Fibroblast of lung (primary cell): ENCODE data around the gene PET100. TPM values are rescaled to one million over a fixed set of nuclear protein-coding genes. Genes with fewer than 3 reads are reported as not detected.
"Not testable (repeated sequence)": the region's sequence is repeated elsewhere in the genome, so short reads cannot be mapped to it uniquely, and the experiment has no call there.

ENCODE experiments used
- DNase-seq, 2 donors: peaks; one replicate each; pipeline versions ENCODE4 v3.0.0 to v3.0.0-alpha.2; 2010; ENCODE audit warnings: low read depth in 2 of 2
- H2AFZ ChIP-seq: 2 replicates; pipeline ENCODE4 v1.5.1; 2012; ENCODE audit warnings: low read length, control low read depth, inconsistent platforms
- H3K27ac ChIP-seq: 2 replicates; pipeline ENCODE4 v1.5.1; 2011; ENCODE audit warnings: low read length, control low read depth; ENCODE audit not compliant: insufficient read depth
- H3K27me3 ChIP-seq: 2 replicates; pipeline ENCODE4 v1.5.1; 2011; ENCODE audit warnings: mild to moderate bottlenecking, low read length; ENCODE audit not compliant: control insufficient read depth, insufficient read depth
- H3K36me3 ChIP-seq: 2 replicates; pipeline ENCODE4 v1.5.1; 2011; ENCODE audit warnings: low read length; ENCODE audit not compliant: control insufficient read depth, insufficient read depth
- H3K4me1 ChIP-seq: 2 replicates; pipeline ENCODE4 v1.5.1; 2011; ENCODE audit warnings: low read length; ENCODE audit not compliant: control insufficient read depth, insufficient read depth; ENCODE audit errors: extremely low read depth
- H3K4me2 ChIP-seq: 2 replicates; pipeline ENCODE4 v1.5.1; 2011; ENCODE audit warnings: low read length, control low read depth; ENCODE audit not compliant: insufficient read depth; ENCODE audit errors: extremely low read depth
- H3K4me3 ChIP-seq, 4 experiments: fragments of 200-600 bp in 1 of 4; sonication (generic) in 1 of 4; replicated peaks in 1 of 4; 2 replicates each; pipeline ENCODE4 v1.5.1; 2011 to 2016; ENCODE audit warnings: low read length in 4 of 4, low read depth in 3 of 4, mild to moderate bottlenecking in 3 of 4, control low read depth in 2 of 4, inconsistent platforms in 1 of 4, mixed read lengths in 1 of 4; ENCODE audit not compliant: insufficient read depth in 1 of 4; ENCODE audit errors: control extremely low read depth in 1 of 4
- H3K79me2 ChIP-seq: 2 replicates; pipeline ENCODE4 v1.5.1; 2012; ENCODE audit warnings: mild to moderate bottlenecking, low read length, inconsistent platforms; ENCODE audit not compliant: control insufficient read depth, insufficient read depth
- H3K9ac ChIP-seq: 2 replicates; pipeline ENCODE4 v1.5.1; 2011; ENCODE audit warnings: mild to moderate bottlenecking, low read length, control low read depth; ENCODE audit not compliant: insufficient read depth
- H3K9me3 ChIP-seq: 2 replicates; pipeline ENCODE4 v1.5.1; 2012; ENCODE audit warnings: low read depth, low read length; ENCODE audit not compliant: control insufficient read depth, insufficient read depth
- H4K20me1 ChIP-seq: 2 replicates; pipeline ENCODE4 v1.5.1; 2011; ENCODE audit warnings: low read length; ENCODE audit not compliant: control insufficient read depth, insufficient read depth; ENCODE audit errors: extremely low read depth
- EZH2 ChIP-seq: IDR thresholded peaks from 2 replicates; pipeline ENCODE4 v1.5.1; 2012; ENCODE audit warnings: low read length, control low read depth, mild to moderate bottlenecking; ENCODE audit errors: missing control alignments
- polyA plus RNA-seq, 2 donors: library from polyadenylated mRNA; depleted of rRNA in 1 of 2; stranded (reverse) in 1 of 2; unstranded in 1 of 2; fragments of >200 nt; gene quantifications; 2 replicates each; pipeline ENCODE4 v1.2.1, GENCODE V29; 2011 to 2012; ENCODE audit warnings: missing spikeins in 1 of 2
- total RNA-seq: library from RNA; depleted of rRNA; stranded (reverse); fragments of >200 nt; gene quantifications from 2 replicates; pipeline ENCODE4 v1.2.1, GENCODE V29; 2014
- TF ChIP-seq, protein P1 (sequence below), 2 donors: IDR thresholded peaks in 1 of 2; conservative IDR thresholded peaks in 1 of 2; 1 replicate in 1 of 2; 2 replicates in 1 of 2; pipeline ENCODE4 v1.5.1; 2011 to 2012; ENCODE audit warnings: low read length in 2 of 2, control low read depth in 1 of 2, inconsistent platforms in 1 of 2, low read depth in 1 of 2, mild to moderate bottlenecking in 1 of 2

Gene PET100
- total and polyA plus RNA-seq, 2 donors (not counting 1 experiment from before 2014, with no cell fraction given), result 15.7 to 38.8 TPM

DNA sequence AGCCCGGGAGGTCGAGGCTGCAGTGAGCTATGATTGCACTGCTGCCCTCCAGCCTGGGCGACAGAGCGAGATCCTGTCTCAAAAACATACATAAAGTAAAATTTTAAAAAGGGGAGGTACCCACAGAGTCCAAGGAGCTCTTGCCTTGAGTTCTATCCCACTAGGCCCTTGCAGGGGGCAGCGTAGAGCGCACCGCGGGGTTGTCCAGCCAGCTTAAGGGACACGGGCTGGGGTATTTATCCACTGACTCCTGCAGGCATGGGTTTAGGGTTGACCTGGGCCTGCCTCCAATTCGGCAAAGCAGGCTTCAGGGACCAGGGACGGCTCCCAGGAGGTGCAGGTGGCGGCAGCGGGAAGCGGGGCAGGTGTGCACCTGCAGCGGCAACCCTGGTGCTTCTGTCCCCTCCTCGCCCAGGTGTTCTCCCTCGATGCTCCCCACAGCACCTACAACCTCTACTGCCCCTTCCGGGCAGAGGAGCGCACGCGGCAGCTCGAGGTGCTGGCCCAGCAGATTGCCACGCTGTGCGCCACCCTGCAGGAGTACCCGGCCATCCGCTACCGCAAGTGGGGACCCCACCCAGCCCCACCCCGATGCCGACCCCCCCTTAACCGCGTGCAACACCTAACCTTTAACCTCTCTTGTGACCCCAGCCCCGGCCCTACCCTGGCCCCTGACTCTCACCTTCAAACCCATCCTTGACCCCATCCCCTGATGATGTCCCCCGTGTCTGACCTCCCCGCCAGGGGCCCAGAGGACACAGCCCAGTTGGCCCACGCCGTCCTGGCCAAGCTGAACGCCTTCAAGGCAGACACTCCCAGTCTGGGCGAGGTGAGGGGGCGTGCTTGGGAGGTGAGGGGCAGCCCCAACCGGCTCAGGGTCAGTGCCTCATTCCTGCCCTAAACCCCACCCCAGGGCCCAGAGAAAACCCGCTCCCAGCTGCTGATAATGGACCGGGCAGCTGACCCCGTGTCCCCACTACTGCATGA, 12.0 kb downstream of the PET100 start:
- H3K4me3 ChIP-seq, result no peak overlapping the region
- TF ChIP-seq EZH2, result no peak
- TF ChIP-seq, protein P1, sequence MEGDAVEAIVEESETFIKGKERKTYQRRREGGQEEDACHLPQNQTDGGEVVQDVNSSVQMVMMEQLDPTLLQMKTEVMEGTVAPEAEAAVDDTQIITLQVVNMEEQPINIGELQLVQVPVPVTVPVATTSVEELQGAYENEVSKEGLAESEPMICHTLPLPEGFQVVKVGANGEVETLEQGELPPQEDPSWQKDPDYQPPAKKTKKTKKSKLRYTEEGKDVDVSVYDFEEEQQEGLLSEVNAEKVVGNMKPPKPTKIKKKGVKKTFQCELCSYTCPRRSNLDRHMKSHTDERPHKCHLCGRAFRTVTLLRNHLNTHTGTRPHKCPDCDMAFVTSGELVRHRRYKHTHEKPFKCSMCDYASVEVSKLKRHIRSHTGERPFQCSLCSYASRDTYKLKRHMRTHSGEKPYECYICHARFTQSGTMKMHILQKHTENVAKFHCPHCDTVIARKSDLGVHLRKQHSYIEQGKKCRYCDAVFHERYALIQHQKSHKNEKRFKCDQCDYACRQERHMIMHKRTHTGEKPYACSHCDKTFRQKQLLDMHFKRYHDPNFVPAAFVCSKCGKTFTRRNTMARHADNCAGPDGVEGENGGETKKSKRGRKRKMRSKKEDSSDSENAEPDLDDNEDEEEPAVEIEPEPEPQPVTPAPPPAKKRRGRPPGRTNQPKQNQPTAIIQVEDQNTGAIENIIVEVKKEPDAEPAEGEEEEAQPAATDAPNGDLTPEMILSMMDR (conservative IDR thresholded peaks at IDR 0.05 in 1 of 2, IDR thresholded peaks at IDR 0.05 in 1 of 2; ENCODE audit: low read depth in 1 of 2, low read length in 2 of 2), result no peak
- no peak overlapping the region for H2AFZ ChIP-seq
- H4K20me1 ChIP-seq, result no peaks in the 10 kb centered on the region
- no peaks in the 10 kb centered on the region for H3K9me3 ChIP-seq
- H3K4me2 ChIP-seq, result no peak overlapping the region
- peaks cover 2% of the 10 kb centered on the region for H3K27me3 ChIP-seq
- H3K36me3 ChIP-seq, result no peaks in the 10 kb centered on the region
- H3K4me1 ChIP-seq, result no peaks in the 10 kb centered on the region
- no peak overlapping the region for H3K27ac ChIP-seq
- no peaks in the 10 kb centered on the region for H3K79me2 ChIP-seq
- no peak overlapping the region for H3K9ac ChIP-seq
- no peak for DNase-seq

DNA sequence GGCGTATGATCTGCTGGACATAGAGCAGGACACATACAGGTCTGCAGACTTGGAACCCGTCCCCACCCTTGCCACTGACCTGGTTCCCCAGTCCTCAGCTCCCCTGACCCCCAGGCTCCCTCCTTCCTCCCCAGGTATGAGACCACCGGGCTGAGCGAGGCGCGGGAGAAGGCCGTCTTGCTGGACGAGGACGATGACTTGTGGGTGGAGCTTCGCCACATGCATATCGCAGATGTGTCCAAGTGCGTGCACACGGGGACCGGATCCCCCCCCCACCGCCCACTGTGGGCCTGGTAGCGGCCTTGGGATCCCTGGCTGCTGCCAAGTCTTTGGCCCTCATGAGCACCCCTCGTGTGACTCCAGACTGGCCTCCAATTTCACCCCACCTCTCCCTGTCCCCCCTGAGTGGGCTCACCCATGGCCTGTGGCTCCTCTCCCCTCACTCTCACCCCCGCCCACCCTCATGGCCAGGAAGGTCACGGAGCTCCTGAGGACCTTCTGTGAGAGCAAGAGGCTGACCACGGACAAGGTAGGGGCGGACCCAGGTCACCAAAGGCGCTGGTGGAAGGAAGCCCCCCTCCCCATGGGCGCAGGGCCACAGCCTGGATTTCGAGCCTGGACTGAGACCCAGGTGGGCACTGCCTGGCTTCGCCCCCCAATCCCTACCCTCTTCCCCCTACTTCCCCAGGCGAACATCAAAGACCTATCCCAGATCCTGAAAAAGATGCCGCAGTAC, 12.9 kb downstream of the PET100 start:
- no peak overlapping the region for H3K9ac ChIP-seq
- no peaks in the 10 kb centered on the region for H3K9me3 ChIP-seq
- no peak for DNase-seq
- TF ChIP-seq, protein P1 (conservative IDR thresholded peaks at IDR 0.05 in 1 of 2, IDR thresholded peaks at IDR 0.05 in 1 of 2; ENCODE audit: low read depth in 1 of 2, low read length in 2 of 2), result no peak
- TF ChIP-seq EZH2, result no peak
- no peaks in the 10 kb centered on the region for H3K4me1 ChIP-seq
- H3K79me2 ChIP-seq, result no peaks in the 10 kb centered on the region
- no peaks in the 10 kb centered on the region for H3K36me3 ChIP-seq
- no peaks in the 10 kb centered on the region for H3K27me3 ChIP-seq
- no peak overlapping the region for H3K27ac ChIP-seq
- no peak overlapping the region for H3K4me2 ChIP-seq
- no peaks in the 10 kb centered on the region for H4K20me1 ChIP-seq
- no peak overlapping the region for H3K4me3 ChIP-seq
- H2AFZ ChIP-seq, result no peak overlapping the region

DNA sequence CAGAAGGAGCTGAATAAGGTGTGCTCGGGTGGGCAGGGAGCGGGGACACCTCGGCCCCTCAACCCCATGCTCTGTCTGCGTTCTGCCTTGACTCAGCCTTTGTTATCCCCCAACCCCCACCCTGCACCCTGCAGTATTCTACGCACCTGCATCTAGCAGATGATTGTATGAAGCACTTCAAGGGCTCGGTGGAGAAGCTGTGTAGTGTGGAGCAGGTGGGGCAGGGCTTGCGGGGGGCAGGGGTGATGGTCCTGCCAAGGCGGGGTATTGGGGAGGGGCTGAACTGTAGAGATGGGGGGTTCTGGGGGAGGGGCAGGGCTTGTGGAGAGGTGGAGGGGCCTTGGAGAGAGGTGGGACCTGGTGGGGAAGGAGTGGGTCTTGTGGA, 13.4 kb downstream of the PET100 start:
- Histone ChIP-seq H3K79me2 (no peaks in the 10 kb centered on the region), H3K27me3 (no peaks in the 10 kb centered on the region), H3K4me2 (no peak overlapping the region), H3K27ac (no peak overlapping the region), H3K4me1 (no peaks in the 10 kb centered on the region), H3K4me3 (no peak overlapping the region), H3K36me3 (no peaks in the 10 kb centered on the region), H4K20me1 (no peaks in the 10 kb centered on the region), H2AFZ (no peak overlapping the region), H3K9me3 (no peaks in the 10 kb centered on the region), H3K9ac (no peak overlapping the region)
- no peak for DNase-seq
- TF ChIP-seq, protein P1 (conservative IDR thresholded peaks at IDR 0.05 in 1 of 2, IDR thresholded peaks at IDR 0.05 in 1 of 2; ENCODE audit: low read depth in 1 of 2, low read length in 2 of 2), result no peak
- TF ChIP-seq EZH2, result no peak

DNA sequence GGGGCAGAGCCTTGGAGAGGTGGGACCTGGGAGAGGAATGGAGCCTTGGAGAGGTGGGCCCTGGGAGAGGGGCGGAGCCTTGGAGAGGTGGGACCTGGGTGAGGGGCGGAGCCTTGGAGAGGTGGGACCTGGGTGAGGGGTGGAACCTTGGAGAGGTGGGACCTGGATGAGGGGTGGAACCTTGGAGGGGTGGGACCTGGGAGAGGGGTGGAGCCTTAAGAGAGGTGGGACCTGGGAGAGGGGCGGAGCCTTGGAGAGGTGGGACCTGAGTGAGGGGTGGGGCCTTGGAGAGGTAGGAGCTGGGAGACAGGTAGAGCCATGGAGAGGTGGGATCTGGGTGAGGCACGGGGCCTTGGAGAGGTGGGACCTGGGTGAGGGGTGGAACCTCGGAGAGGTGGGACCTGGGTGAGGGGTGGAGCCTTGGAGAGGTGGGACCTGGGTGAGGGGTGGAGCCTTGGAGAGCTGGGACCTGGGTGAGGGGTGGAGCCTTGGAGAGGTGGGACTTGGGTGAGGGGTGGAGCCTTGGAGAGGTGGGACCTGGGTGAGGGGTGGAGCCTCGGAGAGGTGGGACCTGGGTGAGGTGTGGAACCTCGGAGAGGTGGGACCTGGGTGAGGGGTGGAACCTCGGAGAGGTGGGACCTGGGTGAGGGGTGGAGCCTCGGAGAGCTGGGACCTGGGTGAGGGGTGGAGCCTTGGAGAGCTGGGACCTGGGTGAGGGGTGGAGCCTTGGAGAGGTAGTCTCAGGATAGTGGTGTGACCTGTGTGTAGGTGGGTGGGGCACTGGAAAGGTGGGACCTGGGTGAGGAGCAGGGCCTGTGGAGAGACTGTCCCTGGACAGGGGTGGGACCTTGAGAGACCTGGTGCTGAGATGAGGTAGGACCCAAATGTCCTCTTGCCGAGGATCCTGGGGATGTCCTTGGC, 14.3 kb downstream of the PET100 start:
- H3K36me3 ChIP-seq, DNase-seq, H3K27ac ChIP-seq, H3K4me3 ChIP-seq, H3K4me1 ChIP-seq, H3K79me2 ChIP-seq, H2AFZ ChIP-seq, H3K9ac ChIP-seq, H4K20me1 ChIP-seq, H3K27me3 ChIP-seq, H3K9me3 ChIP-seq, H3K4me2 ChIP-seq: not testable (repeated sequence)
